NB4 (cell line): ENCODE measurements around the gene UBE4B.

Source experiments
- DNase-seq: peaks from one replicate; pipeline ENCODE4 v3.0.0; 2010; ENCODE audit warnings: low read depth
- H3K4me3 ChIP-seq: one replicate; pipeline ENCODE4 v1.5.1; 2011; ENCODE audit warnings: mild to moderate bottlenecking, low read depth, low read length, moderate library complexity
- MYC ChIP-seq: IDR thresholded peaks from 2 replicates; pipeline ENCODE4 v1.6.1; 2011; ENCODE audit warnings: low read depth, low read length
- POLR2A ChIP-seq: IDR thresholded peaks from 2 replicates; pipeline ENCODE4 v1.6.1; 2011; ENCODE audit warnings: mild to moderate bottlenecking; ENCODE audit not compliant: insufficient read length; ENCODE audit errors: extremely low read depth
- TF ChIP-seq, protein P1 (sequence below): IDR thresholded peaks from one replicate; pipeline ENCODE4 v1.5.1; 2012; ENCODE audit warnings: low read depth, low read length
- TF ChIP-seq, protein P2 (sequence below): IDR thresholded peaks from 2 replicates; pipeline ENCODE4 v1.6.1; 2011; ENCODE audit warnings: low read depth, low read length

The UBE4B gene

DNA sequence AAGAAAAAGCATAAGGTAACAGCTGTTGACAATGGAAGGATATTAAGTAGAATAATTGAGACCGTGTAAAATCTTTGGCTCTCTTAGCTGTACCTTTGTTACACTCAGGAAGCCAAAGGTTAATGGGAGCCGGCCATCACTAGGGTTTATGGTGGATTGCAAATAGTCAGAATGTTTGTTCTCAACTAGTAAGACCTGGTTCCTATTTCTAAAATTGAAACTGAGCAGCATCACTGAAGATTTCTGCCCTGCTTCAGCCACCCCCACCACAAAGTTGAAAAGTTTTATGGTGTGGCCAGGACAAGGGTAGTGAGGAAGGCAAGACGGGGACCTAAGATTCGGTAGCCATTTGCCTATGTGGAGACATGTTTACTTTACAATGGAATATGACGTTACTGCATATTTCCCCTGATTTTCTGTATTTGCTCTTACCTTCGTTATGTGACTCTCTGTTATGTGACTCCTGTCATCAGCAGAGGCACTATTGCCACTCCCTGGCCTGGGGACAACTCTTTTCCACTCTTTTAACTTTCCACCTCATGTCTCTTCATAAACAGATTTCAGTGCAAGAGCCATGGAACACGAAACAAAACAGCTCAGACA is 136.3 kb downstream of the UBE4B start:
- TF ChIP-seq POLR2A (no peak), MYC (no peak)
- TF ChIP-seq, protein P1, sequence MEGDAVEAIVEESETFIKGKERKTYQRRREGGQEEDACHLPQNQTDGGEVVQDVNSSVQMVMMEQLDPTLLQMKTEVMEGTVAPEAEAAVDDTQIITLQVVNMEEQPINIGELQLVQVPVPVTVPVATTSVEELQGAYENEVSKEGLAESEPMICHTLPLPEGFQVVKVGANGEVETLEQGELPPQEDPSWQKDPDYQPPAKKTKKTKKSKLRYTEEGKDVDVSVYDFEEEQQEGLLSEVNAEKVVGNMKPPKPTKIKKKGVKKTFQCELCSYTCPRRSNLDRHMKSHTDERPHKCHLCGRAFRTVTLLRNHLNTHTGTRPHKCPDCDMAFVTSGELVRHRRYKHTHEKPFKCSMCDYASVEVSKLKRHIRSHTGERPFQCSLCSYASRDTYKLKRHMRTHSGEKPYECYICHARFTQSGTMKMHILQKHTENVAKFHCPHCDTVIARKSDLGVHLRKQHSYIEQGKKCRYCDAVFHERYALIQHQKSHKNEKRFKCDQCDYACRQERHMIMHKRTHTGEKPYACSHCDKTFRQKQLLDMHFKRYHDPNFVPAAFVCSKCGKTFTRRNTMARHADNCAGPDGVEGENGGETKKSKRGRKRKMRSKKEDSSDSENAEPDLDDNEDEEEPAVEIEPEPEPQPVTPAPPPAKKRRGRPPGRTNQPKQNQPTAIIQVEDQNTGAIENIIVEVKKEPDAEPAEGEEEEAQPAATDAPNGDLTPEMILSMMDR: no peak
- TF ChIP-seq, protein P2, sequence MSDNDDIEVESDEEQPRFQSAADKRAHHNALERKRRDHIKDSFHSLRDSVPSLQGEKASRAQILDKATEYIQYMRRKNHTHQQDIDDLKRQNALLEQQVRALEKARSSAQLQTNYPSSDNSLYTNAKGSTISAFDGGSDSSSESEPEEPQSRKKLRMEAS: no peak
- H3K4me3 ChIP-seq: no peak overlapping the region
- no peak for DNase-seq

- DNase-seq: no peak
- H3K4me3 ChIP-seq: no peak overlapping the region
- TF ChIP-seq, protein P1: no peak
- TF ChIP-seq POLR2A (no peak), MYC (no peak)
- TF ChIP-seq, protein P2: no peak
Observed at GRCh38 chr1:10170239-10170574, 137.4 kb downstream of the UBE4B start.

GRCh38 chr1:10171105-10171767 is 138.5 kb downstream of the UBE4B start:
- TF ChIP-seq, protein P1: no peak
- TF ChIP-seq, protein P2: no peak
- no peak for TF ChIP-seq MYC
- H3K4me3 ChIP-seq: no peak overlapping the region
- no peak for DNase-seq

DNA sequence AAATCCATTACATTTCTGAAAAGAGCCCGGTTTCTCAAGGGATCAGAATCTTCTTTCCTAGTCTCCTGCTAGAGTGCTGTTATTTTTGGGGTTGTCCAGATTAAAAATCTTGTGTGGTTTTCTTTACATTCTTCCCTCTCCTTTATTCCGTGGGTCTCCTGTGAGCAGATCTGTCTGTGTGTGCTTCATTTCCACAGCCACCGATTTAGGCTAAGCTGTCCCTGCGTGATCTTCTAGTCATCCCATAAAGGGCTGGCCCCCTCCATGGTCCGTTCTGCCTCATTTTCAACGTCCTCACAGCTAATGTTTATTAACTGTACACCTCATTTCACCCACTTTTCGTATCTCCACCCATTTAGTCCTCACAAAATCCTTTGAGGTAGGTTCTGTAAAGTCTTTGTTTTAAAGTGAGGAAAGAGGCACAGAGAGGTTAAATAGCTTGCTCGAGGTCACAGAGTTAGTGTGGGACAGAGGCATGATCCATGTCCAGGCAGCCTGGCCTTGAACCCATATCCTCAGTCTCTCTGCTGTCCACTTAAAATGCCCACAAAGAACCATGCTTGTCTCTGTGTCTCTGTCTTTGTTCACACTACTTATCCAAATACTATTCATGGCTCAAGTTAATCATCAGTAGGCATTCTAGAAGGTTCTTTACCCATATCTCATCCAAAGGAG is 139.4 kb downstream of the UBE4B start:
- TF ChIP-seq, protein P2: no peak
- no peak for TF ChIP-seq POLR2A
- no peak for TF ChIP-seq MYC
- TF ChIP-seq, protein P1: no peak
- H3K4me3 ChIP-seq: no peak overlapping the region
- DNase-seq: no peak

GRCh38 chr1:10173582-10173981 is 140.8 kb downstream of the UBE4B start:
- no peak for DNase-seq
- H3K4me3 ChIP-seq: no peak overlapping the region
- no peak for TF ChIP-seq MYC
- TF ChIP-seq, protein P1: no peak
